HCT116 (cell line): ENCODE data around the gene CCSAP. TPM values are rescaled to one million over a fixed set of nuclear protein-coding genes. Genes with fewer than 3 reads are reported as not detected.

Source experiments
- ATAC-seq: fragments of 200-7000 bp; cut with Tn5 transposase; 2 replicates; pipeline ENCODE4 v1.9.1; 2020; ENCODE audit warnings: mild to moderate bottlenecking, moderate library complexity
- BruUV-seq: library from RNA; stranded (reverse); fragments of 400-500 nt; replicated peaks from 2 replicates; lab custom pipeline; 2021; lab: Mats Ljungman, UMichigan
- CTCF ChIA-PET: fragments of 300-600 bp; sonication (Branson Sonifier 250); formaldehyde crosslinking; loops from one replicate; lab custom pipeline; 2021; ENCODE audit warnings: antibody characterized with exemption; lab: Charles Lee
- POLR2A ChIA-PET: fragments of 300-600, 350-600 bp; sonication (Branson Sonifier 250); formaldehyde crosslinking; loops from one replicate; lab custom pipeline; 2021; ENCODE audit warnings: antibody characterized with exemption; lab: Charles Lee
- RAD21 ChIA-PET, 2 experiments: fragments of 300-600 bp; sonication (Branson Sonifier 250); formaldehyde crosslinking; loops; one replicate each; lab custom pipeline; 2023; ENCODE audit warnings: low total read pairs in 2 of 2; ENCODE audit not compliant: uncharacterized antibody in 2 of 2, unreplicated experiment in 2 of 2, low non-redundant PET in 1 of 2; lab: Charles Lee
- DNase-seq: peaks from one replicate; pipeline ENCODE4 v3.0.0-alpha.2; 2010; ENCODE audit warnings: low read depth, low spot score
- H2AFZ ChIP-seq: fragments of 200-600 bp; shearing (Covaris generic), sonication (generic); 2 replicates; pipeline ENCODE4 v1.6.1; 2017; ENCODE audit warnings: low read depth, mixed run types, mixed read lengths, antibody characterized with exemption, low read length; ENCODE audit not compliant: poor library complexity, severe bottlenecking
- H3K27ac ChIP-seq: 2 replicates; pipeline ENCODE4 v1.5.1; 2012; ENCODE audit warnings: low read depth, low read length
- H3K27me3 ChIP-seq: fragments of 200-600 bp; sonication (generic); 2 replicates; pipeline ENCODE4 v1.6.1; 2016; ENCODE audit warnings: mixed run types, low read length, mixed read lengths; ENCODE audit not compliant: insufficient read depth
- H3K36me3 ChIP-seq, 2 experiments: fragments of 200-500 bp in 1 of 2; fragments of 200-600 bp in 1 of 2; sonication (Bioruptor generic) in 1 of 2; sonication (generic) in 1 of 2; 2 replicates each; pipeline versions ENCODE4 v1.5.1 to v1.6.1; 2014 to 2016; ENCODE audit warnings: low read length in 2 of 2, inconsistent platforms in 1 of 2, mixed read lengths in 1 of 2, mixed run types in 1 of 2; ENCODE audit not compliant: insufficient read depth in 2 of 2, control insufficient read depth in 1 of 2
- H3K4me1 ChIP-seq, 2 experiments: fragments of 200-600 bp in 1 of 2; sonication (generic) in 1 of 2; 2 replicates each; pipeline versions ENCODE4 v1.5.1 to v1.6.1; 2012 to 2017; ENCODE audit warnings: low read length in 2 of 2, inconsistent platforms in 1 of 2, mild to moderate bottlenecking in 1 of 2, mixed read lengths in 1 of 2, mixed run types in 1 of 2, moderate library complexity in 1 of 2; ENCODE audit not compliant: insufficient read depth in 2 of 2, control insufficient read depth in 1 of 2
- H3K4me2 ChIP-seq: fragments of 200-600 bp; sonication (generic); 2 replicates; pipeline ENCODE4 v1.6.1; 2017; ENCODE audit warnings: mixed run types, low read length, mixed read lengths
- H3K4me3 ChIP-seq, 2 experiments: fragments of 200-600 bp in 1 of 2; sonication (generic) in 1 of 2; replicated peaks in 1 of 2; 2 replicates each; pipeline ENCODE4 v1.5.1; 2011 to 2016; ENCODE audit warnings: low read length in 2 of 2, control low read depth in 1 of 2, low read depth in 1 of 2, mild to moderate bottlenecking in 1 of 2, mixed read lengths in 1 of 2, mixed run types in 1 of 2
- H3K79me2 ChIP-seq: fragments of 200-600 bp; sonication (generic); 2 replicates; pipeline ENCODE4 v1.6.1; 2017; ENCODE audit warnings: mild to moderate bottlenecking, mixed run types, low read length, moderate library complexity, mixed read lengths; ENCODE audit not compliant: insufficient read depth
- H3K9ac ChIP-seq: fragments of 200-600 bp; sonication (generic); 2 replicates; pipeline ENCODE4 v1.6.1; 2016; ENCODE audit warnings: low read length, mixed read lengths
- H3K9me2 ChIP-seq: fragments of 200-600 bp; sonication (generic), shearing (Covaris generic); 2 replicates; pipeline ENCODE4 v1.6.1; 2017; ENCODE audit warnings: mixed run types, mild to moderate bottlenecking, moderate library complexity; ENCODE audit not compliant: insufficient read depth
- H3K9me3 ChIP-seq, 2 experiments: fragments of 200-500 bp in 1 of 2; fragments of 200-600 bp in 1 of 2; sonication (Bioruptor generic) in 1 of 2; sonication (generic) in 1 of 2; 2 replicates each; pipeline ENCODE4 v1.6.1; 2014 to 2017; ENCODE audit warnings: low read length in 2 of 2, mixed read lengths in 2 of 2, inconsistent platforms in 1 of 2, low read depth in 1 of 2, mild to moderate bottlenecking in 1 of 2, mixed run types in 1 of 2, moderate library complexity in 1 of 2; ENCODE audit not compliant: control insufficient read depth in 1 of 2, insufficient read depth in 1 of 2
- H4K20me1 ChIP-seq: fragments of 200-600 bp; sonication (generic), shearing (Covaris generic); 2 replicates; pipeline ENCODE4 v1.6.1; 2017; ENCODE audit warnings: mixed run types, mild to moderate bottlenecking, moderate library complexity; ENCODE audit not compliant: insufficient read depth
- ATF3 ChIP-seq: IDR thresholded peaks from 2 replicates; pipeline ENCODE4 v1.6.1; 2012
- CBX3 ChIP-seq: IDR thresholded peaks from 2 replicates; pipeline ENCODE4 v1.6.1; 2012; ENCODE audit warnings: low read depth
- EGR1 ChIP-seq: IDR thresholded peaks from 2 replicates; pipeline ENCODE4 v1.6.1; 2012; ENCODE audit warnings: low read depth
- ELF1 ChIP-seq: IDR thresholded peaks from 2 replicates; pipeline ENCODE4 v1.6.1; 2012; ENCODE audit warnings: low read depth, borderline replicate concordance
- EZH2 ChIP-seq: fragments of 200-600 bp; sonication (generic); IDR thresholded peaks from 2 replicates; pipeline ENCODE4 v1.6.1; 2017; ENCODE audit warnings: antibody characterized with exemption, mixed run types
- EZH2phosphoT487 ChIP-seq: fragments of 200-600 bp; IDR thresholded peaks from 2 replicates; pipeline ENCODE4 v1.6.1; 2018; ENCODE audit warnings: antibody characterized with exemption, borderline replicate concordance
- FOSL1 ChIP-seq: IDR thresholded peaks from 2 replicates; pipeline ENCODE4 v1.6.1; 2012; ENCODE audit warnings: low read depth
- JUND ChIP-seq: IDR thresholded peaks from 2 replicates; pipeline ENCODE4 v1.6.1; 2012
- POLR2AphosphoS5 ChIP-seq: IDR thresholded peaks from 2 replicates; pipeline ENCODE4 v1.6.1; 2011; ENCODE audit warnings: mild to moderate bottlenecking, low read depth, low read length, moderate library complexity
- RAD21 ChIP-seq: IDR thresholded peaks from 2 replicates; pipeline ENCODE4 v1.6.1; 2012; ENCODE audit warnings: low read depth, mild to moderate bottlenecking
- REST ChIP-seq: IDR thresholded peaks from 2 replicates; pipeline ENCODE4 v1.6.1; 2012; ENCODE audit warnings: low read depth
- SIN3A ChIP-seq: IDR thresholded peaks from 2 replicates; pipeline ENCODE4 v1.6.1; 2012; ENCODE audit warnings: low read depth
- SP1 ChIP-seq: IDR thresholded peaks from 2 replicates; pipeline ENCODE4 v1.6.1; 2012; ENCODE audit warnings: low read depth
- SRF ChIP-seq: IDR thresholded peaks from 2 replicates; pipeline ENCODE4 v1.6.1; 2012; ENCODE audit warnings: low read depth
- TCF7L2 ChIP-seq: IDR thresholded peaks from 2 replicates; pipeline ENCODE4 v1.7.0; 2011; ENCODE audit warnings: borderline replicate concordance, inconsistent platforms; ENCODE audit not compliant: insufficient read depth, insufficient read length; ENCODE audit errors: extremely low read depth
- ZBTB33 ChIP-seq: IDR thresholded peaks from 2 replicates; pipeline ENCODE4 v1.6.1; 2011; ENCODE audit warnings: mild to moderate bottlenecking, low read length, moderate library complexity; ENCODE audit not compliant: insufficient replicate concordance; ENCODE audit errors: extremely low read depth
- ZFX ChIP-seq: fragments of 450-650 bp; IDR thresholded peaks from 2 replicates; pipeline ENCODE4 v1.6.1; 2017
- ZNF274 ChIP-seq: fragments of 200-500 bp; sonication (Bioruptor generic); IDR thresholded peaks from 2 replicates; pipeline ENCODE4 v1.6.1; 2014; ENCODE audit warnings: mild to moderate bottlenecking, low read depth, low read length, inconsistent platforms
- intact Hi-C: fragments of 100-400 bp; cut with micrococcal nuclease; formaldehyde crosslinking; loops from 2 replicates; pipeline ENCODE4 v1.10.0; 2022
- total RNA-seq: library from RNA; stranded (reverse); gene quantifications from one replicate; pipeline ENCODE4 v1.2.1, GENCODE V29; 2021; ENCODE audit not compliant: unreplicated experiment

Gene CCSAP
- total RNA-seq, 1 experiment from 2014 or later, result 10.9 TPM

GRCh38 chr1:229360420-229360819 is 17.6 kb upstream of the CCSAP start:
- no peak for ATAC-seq
- Histone ChIP-seq H3K9me3 (peaks cover 0 to 1% of the 10 kb centered on the region in 2 experiments; a peak in 1 of 4 replicates), H3K27ac (no peak overlapping the region), H3K9ac (no peak overlapping the region), H3K9me2 (no peaks in the 10 kb centered on the region), H3K4me3 (no peak overlapping the region), H3K4me1 (no peaks in the 10 kb centered on the region), H3K79me2 (no peaks in the 10 kb centered on the region), H3K4me2 (no peak overlapping the region), H3K36me3 (no peaks in the 10 kb centered on the region), H4K20me1 (no peaks in the 10 kb centered on the region), H2AFZ (no peak overlapping the region), H3K27me3 (no peaks in the 10 kb centered on the region)
- no peak for DNase-seq
- CTCF ChIA-PET, result no interaction called here
- no peak for TF ChIP-seq TCF7L2
- no peak for TF ChIP-seq REST
- TF ChIP-seq SP1, result no peak
- no peak for TF ChIP-seq POLR2AphosphoS5
- TF ChIP-seq SIN3A, result no peak
- no peak for TF ChIP-seq ZBTB33
- TF ChIP-seq FOSL1, result no peak
- TF ChIP-seq EZH2phosphoT487, result no peak
- TF ChIP-seq EZH2, result no peak
- TF ChIP-seq RAD21, result no peak
- TF ChIP-seq EGR1, result no peak
- no peak for TF ChIP-seq ZFX
- TF ChIP-seq CBX3, result no peak
- TF ChIP-seq JUND, result no peak
- no peak for TF ChIP-seq SRF
- TF ChIP-seq ZNF274, result no peak
- TF ChIP-seq ATF3, result no peak
- no peak for TF ChIP-seq ELF1
- BruUV-seq, result no TSS peak
- intact Hi-C loops, result no loop called here
- POLR2A ChIA-PET, result no interaction called here
- RAD21 ChIA-PET, result no interaction called here
